Measurements from ENCODE around the gene UNK.

UNK gene

GRCh38 chr17:75874323-75875181, 89.9 kb downstream of the UNK start (continued):
- TF ChIP-seq ZNF565 (CRISPR knock-in tag; conservative IDR thresholded peaks at IDR 0.05; ENCODE audit: low read depth) (no peak), ZFP3 (CRISPR knock-in tag; IDR thresholded peaks at IDR 0.05) (no peak)
- TF ChIP-seq, protein P1, sequence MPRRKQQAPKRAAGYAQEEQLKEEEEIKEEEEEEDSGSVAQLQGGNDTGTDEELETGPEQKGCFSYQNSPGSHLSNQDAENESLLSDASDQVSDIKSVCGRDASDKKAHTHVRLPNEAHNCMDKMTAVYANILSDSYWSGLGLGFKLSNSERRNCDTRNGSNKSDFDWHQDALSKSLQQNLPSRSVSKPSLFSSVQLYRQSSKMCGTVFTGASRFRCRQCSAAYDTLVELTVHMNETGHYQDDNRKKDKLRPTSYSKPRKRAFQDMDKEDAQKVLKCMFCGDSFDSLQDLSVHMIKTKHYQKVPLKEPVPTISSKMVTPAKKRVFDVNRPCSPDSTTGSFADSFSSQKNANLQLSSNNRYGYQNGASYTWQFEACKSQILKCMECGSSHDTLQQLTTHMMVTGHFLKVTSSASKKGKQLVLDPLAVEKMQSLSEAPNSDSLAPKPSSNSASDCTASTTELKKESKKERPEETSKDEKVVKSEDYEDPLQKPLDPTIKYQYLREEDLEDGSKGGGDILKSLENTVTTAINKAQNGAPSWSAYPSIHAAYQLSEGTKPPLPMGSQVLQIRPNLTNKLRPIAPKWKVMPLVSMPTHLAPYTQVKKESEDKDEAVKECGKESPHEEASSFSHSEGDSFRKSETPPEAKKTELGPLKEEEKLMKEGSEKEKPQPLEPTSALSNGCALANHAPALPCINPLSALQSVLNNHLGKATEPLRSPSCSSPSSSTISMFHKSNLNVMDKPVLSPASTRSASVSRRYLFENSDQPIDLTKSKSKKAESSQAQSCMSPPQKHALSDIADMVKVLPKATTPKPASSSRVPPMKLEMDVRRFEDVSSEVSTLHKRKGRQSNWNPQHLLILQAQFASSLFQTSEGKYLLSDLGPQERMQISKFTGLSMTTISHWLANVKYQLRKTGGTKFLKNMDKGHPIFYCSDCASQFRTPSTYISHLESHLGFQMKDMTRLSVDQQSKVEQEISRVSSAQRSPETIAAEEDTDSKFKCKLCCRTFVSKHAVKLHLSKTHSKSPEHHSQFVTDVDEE (CRISPR knock-in tag; IDR thresholded peaks at IDR 0.05): no peak

Measured in SK-N-SH treated with all-trans-retinoic acid at 6 μM for 48 hours (cell line).